NCI-H2107 (cell line): ENCODE data around the gene MORC3.
"Not testable (repeated sequence)": the region's sequence is repeated elsewhere in the genome, so short reads cannot be mapped to it uniquely, and the experiment has no call there.

ENCODE experiments used
- DNase-seq: peaks from one replicate; lab custom pipeline; 2025; lab: John Stamatoyannopoulos, UW

Gene MORC3

DNA sequence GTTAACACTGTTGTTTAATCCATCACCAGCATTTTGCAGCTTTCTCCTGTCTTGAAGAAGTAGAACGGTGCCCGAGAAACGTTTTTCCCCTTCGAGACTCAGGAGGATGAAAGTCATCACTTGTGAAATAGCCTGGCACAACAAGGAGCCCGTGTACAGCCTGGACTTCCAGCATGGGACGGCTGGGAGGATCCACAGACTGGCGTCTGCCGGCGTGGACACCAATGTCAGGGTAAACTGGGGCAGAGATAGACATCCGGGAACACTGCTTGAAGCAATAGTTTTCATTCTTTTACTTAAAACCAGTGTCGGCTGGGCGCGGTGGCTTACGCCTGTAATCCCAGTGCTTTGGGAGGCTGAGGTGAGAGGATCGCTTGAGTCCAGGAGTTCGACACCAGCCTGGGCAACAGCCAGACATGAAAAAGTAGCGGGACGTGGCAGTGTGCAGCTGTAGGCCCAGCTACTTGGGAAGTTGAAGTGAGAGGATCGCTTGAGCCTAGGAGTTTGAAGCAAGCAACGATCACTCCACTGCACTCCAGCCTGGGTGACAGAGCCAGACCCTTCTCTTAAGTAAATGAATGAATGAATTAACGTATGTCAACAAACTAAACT lies 66.1 kb downstream of the MORC3 start:
- no peak for DNase-seq

DNA sequence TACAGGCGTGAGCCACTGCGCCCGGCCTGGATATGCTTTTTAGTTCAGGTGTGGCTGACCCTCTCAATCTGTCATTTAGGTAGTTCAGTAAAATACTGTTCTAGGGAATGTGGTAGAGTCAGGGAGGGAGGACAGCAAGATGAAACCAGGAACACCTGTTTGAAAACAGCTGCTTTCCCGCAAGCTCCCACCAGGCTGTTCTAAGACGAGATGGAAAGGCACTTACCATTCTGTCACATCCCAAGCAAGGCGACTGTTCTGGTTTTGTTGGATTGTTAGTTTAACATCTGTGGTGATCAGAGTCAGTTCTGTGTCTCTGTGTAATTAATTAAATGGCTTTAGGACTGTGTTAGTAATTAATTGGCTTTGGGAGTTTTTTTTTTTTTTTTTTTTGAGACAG lies 68.1 kb downstream of the MORC3 start:
- no peak for DNase-seq

DNA sequence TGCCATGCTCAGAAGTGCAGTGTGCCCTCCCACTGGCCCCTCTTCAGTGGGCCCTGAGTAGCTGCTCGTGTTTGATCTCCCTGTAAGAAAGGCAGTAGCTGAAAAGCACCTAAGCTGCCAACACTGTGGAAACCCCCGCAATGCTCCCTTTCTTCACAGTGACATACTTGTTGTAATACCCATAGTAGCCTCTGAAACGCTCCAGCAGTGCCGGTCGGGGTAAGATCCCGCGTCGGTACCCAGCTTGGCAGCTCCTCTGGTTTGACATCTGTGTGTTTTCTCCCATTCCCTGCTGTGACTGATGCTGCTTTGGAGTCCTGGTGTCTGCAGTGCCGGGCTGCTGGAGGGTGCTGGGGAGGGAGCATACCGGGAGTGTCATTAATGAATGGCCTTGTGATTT lies 68.8 kb downstream of the MORC3 start:
- no peak for DNase-seq

DNA sequence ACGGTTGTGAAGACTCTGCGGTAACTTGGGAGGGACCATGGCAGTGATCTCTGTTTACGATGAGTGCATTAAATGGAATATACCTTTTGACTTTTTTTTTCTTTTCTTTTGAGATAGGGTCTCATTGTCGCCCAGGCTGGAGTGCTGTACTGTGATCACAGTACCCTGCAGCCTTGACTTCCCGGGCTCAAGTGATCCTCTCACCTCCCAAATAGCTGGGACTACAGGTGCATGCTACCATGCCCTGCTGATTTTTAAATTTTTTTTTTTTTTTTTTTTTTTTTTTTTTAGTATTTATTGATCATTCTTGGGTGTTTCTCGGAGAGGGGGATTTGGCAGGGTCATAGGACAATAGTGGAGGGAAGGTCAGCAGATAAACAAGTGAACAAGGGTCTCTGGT lies 71.7 kb downstream of the MORC3 start:
- DNase-seq, result not testable (repeated sequence)

DNA sequence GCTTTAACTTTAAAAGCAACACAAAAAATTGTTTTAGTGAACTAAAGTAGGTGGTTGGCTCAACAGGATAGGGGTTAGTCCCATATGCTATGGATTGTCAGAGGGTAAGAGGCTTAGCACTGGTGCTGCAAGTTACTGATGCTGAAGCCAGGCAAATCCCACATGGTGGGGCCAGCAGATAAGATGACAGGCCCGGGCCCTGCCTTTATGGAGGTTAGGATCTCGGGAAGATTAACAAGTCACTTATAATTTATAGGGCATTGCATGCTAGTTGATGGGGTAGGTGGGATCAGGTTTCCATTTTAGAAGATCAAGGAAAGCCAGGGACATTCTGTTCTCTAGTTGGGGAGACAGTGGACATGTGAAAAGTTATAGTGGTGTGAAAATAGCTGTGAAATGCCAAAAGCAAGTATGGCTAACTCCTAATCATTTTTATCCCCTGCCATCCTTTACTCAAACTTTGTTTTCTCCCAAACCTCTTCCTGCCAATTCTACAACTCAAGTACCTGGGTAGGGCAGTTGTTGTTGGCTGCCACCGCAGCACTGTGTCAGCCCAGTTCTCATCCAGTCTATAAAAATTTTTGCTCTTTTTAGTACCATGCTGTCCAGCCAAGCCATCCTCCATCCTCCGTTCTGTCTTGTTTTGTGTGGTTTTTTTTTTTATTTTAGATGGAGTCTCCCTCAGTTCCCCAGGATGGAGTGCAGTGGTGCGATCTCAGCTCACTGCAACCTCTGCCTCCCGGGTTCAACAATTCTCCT lies 75.5 kb downstream of the MORC3 start:
- no peak for DNase-seq

DNA sequence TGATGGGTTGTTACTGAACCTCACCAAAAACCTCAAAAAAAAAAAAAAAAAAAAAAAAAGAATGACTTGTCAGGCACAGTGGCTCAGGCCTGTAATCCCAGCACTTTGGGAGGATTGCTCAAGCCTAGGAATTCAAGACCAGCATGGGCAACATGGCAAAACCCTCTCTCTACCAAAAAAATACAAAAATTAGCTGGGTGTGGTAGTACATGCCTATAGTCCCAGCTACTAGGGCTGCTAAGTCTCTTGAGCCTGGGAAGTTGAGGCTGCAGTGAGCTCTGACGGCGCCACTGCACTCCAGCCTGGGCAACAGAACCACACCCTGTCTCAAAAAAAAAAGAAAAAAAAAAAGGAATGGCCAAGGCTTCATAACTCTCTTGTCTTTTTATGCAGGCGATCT lies 76.3 kb downstream of the MORC3 start:
- DNase-seq, result no peak

DNA sequence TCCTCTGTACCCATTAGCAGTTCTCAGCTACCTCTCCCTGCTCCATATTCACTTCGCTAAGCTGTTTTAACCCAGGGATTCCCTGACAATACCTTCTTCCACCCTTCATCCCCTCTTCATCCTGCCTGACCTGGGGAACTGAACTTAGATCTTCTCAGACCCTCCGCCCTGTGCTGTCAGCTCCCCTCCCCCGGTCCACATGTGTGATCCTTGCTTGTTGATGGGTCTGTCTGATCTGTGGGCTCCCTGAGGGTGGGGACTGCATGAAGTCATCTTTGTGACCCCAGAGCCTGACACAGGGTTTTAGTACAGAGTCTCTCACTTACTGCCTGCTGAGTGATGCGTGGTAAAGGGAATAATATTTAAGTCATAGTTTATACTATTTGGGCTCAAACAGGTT lies 77.0 kb downstream of the MORC3 start:
- DNase-seq, result no peak

DNA sequence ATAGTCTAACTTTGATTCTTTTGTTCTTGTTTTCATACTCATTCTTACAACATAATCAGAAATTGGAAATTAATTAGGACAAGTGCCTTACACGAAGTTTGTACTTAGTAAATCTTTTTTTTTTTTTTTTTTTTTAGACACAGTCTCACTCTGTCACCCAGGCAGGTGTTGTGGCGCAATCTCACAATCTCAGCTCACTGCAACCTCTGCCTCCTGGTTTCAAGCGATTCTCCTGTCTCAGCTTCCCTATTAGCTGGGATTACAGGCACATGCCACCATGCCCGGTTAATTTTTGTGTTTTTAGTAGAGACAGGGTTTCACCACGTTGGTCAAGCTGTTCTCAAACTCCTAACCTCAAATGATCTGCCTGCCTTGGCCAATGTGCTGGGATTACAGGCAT lies 77.6 kb downstream of the MORC3 start:
- no peak for DNase-seq

DNA sequence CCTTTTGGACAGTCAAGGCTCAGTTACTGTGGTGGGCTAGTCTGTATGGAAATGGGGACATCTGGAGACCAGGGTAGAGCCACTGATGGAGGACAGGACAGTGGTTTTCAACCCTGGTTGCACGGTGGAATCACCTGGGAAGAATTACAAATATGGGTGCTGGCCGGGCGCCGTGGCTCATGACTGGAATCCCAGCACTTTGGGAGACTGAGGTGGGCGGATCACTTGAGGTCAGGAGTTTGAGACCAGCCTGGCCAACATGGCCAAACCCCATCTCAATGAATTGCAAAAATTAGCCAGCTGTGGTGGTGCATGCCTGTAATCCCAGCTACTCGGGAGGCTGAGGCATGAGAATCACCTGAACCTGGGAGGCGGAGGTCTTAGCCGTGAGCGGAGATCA lies 79.7 kb downstream of the MORC3 start:
- not testable (repeated sequence) for DNase-seq

DNA sequence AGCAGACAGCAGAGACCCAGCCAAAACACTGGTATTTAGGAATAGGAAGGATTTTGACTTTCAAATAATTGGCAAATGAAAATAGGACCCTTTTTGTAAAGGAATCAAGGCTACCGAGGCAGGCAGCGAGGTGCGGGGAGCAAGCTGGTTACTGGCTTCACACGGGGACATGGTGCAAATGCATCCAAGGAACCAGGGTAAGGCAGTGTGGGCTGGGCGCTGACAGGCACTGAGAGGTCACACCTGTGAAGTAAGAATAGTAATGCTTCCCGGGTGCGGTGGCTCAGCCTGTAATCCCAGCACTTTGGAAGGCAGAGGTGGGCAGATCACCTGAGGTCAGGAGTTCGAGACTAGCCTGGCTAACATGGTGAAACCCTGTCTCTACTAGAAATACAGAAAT lies 80.7 kb downstream of the MORC3 start:
- no peak for DNase-seq

DNA sequence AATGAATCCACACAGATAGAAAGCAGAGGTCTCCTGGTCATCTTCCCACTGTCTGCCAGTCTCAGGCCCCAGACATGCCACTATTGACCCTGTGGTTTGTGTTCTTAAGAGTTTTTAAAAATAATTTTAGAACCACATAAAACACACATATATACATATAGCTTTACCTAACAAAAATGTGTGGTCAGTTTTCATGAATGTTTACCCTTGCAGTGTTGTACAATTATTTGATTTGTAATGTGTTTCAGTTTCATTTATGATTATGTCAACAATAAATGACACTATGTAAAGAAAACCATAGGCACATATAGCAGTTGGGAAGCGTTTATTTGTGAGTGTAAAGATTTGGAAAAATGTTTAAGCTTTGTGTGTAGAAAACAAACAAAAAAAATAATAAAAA lies 82.3 kb downstream of the MORC3 start:
- DNase-seq, result no peak

DNA sequence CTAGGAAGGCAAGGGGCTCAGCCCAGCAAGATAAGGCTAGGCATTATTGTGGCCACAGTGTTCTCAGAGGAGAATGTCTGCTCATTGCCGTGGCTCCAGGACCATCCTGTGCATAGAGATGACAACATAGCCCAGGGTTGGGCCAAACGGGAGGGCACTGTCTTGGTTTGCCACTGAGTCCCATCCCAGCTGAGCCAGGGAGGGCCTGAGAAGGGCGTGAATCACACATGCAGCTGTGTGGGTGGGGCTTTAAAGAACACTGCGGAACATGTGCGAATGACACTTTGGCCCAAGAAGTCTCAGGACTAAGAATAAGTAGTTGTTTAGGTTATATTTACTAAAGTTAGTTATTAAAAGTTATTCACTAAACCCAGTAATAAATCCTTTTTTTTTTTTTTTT lies 83.7 kb downstream of the MORC3 start:
- no peak for DNase-seq

DNA sequence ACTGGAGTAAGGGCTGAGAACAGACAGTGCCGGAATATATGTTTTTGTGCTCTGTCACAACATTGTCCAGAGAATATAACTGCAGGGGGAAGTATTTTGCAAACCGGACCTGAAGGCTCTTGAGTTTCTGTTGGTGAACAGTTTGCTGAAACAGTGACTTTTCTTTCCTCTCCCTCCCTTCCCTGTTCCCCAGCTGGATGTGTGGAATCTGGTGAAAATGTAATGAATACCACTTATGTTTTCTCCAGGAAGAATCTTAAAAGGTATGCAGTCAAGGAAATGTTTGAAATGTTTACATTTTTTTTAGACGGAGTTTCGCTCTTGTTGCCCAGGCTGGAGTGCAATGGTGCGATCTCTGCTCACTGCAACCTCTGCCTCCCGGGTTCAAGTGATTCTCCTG lies 88.6 kb downstream of the MORC3 start:
- DNase-seq, result no peak

DNA sequence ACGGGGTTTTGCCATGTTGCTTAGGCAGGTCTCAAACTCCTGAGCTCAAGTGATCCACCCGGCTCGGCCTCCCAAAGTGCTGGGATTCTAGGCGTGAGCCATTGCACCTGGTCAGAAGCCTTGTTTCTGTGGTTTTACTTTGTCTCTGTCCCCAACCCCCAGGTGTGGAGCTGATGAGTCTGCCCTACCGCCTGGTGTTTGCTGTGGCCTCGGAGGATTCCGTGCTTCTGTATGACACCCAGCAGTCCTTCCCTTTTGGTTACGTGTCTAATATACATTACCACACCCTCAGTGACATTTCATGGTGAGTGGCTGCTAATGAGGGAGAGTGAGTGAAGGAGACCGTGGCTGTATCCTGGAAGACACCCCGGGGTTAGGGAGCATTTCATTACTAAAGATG lies 91.3 kb downstream of the MORC3 start:
- no peak for DNase-seq

DNA sequence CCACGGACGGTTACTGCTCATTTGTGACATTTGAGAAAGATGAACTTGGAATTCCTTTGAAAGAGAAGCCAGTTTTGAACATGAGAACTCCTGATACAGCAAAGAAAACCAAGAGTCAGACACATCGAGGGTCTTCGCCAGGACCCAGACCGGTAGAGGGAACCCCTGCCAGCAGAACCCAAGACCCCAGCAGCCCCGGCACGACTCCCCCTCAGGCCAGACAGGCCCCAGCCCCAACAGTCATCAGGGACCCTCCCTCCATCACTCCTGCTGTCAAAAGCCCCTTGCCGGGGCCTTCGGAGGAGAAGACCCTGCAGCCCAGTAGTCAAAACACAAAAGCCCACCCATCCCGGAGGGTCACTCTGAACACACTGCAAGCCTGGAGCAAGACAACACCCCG lies 92.9 kb downstream of the MORC3 start:
- DNase-seq, result no peak

DNA sequence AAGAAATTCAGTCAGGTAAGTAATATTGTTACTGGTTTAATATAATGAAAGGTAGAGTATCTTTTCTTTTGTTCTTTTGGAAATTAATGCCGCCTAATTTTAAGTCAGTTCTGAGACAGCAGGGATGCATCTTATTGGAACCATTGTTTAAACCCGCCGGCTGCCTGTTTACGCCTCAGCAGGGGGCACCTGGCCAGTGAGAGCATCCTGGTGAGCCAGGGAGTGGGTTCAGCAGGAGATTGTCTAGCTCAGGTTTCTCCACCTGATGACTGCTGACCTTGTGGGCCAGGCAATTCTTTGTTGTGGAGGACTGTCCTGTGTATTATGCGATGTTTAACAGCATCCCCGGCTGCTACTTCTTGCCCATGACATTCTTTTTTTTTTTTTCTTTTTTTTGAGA lies 95.4 kb downstream of the MORC3 start:
- no peak for DNase-seq

DNA sequence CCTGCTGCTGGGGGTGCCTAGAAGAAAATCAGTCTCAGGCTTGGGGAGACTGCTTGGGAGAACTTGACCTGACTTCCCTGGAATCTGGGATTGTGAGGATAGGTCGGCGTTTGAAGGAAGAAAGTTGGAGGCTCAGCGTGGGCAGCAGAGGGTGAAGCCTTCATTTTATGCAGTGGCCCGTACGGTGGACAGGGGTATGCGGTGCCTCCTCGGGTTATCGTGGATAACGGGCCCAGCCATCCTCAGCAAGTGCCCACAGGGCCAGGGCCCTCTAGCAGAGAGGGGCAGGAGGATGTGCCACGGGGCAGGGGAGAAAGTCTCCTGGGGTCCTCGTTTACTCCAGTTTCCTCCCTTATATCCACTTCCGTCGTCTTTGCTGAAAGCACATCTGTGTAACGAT lies 99.2 kb downstream of the MORC3 start:
- no peak for DNase-seq

DNA sequence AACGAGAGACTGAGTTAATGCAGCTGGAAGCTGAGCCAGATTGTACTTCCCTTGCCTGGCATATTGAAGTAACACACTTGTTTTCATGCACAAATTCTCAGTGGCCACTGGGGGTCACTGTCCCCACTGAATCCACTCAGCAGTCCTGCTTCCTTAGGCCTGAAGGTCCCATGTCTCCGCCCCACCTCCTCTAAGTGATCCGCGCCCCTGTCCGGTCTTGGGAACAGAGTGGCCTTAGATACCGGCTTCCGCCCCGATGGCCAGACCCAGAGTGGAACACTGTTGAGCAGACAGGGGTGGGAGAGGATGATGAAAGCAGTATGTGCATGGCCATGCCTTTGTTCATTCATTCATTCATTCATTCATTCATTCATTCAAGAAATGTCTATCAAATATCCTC lies 100.0 kb downstream of the MORC3 start:
- peak; percentile 53 for DNase-seq

DNA sequence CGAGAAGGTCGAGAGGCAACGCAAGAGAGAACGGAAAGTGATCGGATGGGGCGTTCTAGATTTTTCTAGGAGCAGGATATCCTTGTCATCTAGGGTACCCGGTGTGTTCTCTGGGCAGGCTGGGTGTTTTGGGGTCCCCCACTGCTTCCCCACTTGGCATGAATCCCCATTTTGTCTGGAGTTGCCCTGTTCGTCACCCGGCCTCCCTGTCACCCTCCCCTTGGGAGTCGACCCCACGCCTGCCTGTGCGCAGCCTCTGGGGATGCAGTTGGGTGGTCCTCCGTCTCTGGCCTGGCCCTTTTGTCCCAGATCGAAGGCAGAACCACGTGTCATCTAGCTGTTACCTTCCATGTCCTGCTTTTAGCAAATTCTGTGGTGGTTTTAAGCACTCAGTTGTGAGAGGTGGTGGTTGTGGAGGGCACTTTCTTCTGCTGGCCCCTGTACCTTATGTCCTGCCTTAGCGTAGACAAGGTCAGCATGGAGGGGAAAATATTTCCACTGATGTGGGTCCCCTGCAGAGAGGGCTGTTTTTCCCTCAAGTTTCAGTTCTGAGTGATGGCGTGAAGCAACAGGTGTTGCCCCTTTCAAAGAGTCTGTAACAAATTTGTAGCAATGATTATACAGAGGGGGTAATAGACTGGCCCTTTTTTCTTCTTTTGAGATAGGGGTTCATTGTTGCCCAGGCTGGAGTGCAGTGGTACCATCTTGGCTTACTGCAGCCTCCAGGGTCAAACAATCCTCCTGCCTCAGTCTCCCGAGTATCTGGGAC lies 100.8 kb downstream of the MORC3 start:
- DNase-seq, result no peak

DNA sequence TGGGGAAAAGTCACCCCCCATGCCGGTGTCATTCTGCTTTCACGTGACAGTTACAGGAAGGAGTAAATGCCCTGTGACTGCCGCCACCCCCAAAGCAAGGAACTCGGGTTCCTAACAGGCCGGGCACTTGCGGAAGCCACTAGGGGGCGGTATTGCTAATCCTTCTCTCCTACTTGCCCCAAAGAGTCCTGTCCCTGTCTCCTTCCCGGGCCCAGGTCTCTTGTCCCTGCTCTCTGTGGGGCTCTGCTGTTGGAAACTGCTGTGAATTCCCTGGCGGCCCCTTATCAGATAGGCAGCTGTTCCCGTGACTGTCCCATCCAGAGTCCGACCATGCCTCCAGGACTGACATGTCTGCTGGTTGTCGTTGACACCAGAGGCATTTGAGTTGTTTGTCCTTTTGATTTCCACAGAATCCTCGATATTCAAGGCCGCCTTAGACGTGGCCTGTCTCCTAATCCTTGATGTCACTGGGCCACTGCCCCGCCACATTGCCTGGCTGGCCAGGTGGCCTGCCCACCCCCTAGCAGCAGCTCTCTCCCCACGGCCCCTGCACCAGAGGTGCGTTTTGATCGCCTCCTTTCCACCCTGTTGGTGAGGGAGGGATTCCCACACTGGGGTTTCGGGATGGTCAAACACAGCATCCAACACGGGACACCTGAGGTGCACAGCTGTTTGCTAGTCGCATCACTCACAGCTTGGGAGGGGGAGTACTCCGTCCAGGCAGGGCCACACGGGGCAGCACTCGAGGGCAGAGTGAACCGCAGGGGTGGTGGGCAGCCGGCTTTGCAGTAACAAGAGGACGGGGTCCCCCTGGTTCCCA lies 102.5 kb downstream of the MORC3 start:
- peak; percentile 6 for DNase-seq

DNA sequence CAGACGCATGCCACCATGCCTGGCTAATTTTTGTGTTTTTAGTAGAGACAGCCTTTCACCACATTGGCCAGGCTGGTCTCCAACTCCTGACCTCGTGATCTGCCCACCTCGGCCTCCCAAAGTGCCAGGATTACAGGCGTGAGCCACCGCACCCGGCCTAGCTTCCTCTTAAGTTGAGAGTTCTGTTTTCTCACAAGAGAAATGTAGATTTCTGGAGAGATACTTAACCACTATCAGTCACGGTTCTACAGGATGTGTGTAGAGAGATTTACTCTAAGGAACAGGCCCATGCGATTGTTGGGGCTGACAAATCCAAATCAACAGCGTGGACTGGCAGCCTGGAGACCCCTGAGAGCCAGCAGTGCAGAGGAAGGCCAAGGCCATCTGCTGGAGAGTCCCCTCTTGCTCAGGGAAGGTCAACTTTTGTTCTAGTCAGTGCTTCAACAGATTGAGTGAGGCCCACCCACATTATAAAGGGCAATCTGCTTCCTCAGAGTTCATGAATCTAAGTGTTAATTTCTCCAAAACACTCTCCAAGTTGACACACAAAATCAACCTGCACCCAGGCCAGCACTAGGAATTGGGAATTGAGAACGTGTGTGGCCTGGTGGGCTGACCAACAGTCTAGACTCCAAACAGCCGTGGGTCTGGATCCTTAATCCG lies 103.9 kb downstream of the MORC3 start:
- DNase-seq, result no peak

DNA sequence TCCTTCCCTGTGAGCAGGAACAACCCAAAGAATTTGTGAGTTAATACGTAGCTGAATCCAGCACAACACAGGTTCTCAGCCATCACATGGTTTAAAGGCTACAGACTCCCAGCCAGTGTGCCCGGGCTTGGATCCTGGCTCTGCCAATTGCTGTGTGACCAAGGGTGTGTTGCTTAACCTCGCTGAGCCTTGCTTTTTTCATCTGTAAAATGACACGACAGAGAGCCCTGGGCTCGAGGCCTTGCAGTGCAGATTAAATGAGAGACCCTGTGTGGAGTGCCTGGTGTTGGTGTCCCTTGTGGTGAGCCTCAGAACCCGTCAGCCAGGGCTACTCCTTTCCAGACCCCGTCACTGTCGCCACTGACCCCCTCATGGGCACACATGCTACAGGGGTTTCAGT lies 104.6 kb downstream of the MORC3 start:
- DNase-seq, result no peak
